ENCODE measurements around the gene SAMD4A.

DNA sequence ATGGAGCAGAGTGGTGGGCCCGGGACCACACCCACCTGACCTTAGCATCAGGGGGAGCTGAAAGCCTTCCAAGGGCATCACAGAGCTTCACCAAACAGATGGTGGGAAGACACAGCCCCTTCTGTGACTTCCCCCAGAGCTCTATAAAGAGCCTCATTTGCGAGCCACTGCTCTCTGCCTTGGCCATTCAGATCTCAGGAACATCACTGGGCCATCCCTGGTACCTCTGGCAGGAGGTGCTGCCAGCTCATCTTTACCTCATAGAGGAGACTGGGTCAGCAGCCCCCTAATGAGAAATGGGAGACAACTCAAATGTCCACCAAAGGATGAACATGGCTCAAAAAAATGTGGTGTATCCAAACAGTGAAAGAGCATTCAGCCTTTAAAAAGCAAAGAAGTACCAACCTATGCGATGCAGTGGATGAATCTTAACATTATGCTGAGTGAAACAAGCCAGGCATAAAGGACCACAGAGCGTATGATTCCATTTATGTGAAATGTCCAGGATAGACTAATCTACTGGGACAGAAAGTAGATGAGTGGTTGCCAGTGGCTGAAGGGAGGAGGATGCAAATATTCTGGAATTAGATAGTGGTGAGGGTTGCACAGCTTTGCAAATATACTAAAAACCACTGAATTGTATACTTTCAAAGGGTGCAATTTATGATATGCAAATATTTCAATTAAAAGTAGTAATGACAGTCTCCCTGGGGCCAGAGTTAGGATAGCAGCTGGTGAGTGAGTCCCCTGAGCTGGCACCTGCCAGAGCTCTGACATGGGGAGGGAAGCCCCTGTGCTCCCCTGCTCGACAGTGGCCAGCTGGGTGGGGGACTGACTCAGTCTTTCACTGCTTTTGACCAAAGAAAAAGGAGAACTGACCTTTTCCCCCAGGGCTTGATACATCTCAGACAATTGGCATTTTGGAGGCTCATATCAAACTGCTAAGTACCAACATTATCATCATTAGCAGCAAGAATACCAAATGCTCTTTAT lies 219.1 kb downstream of the SAMD4A start:
- TF ChIP-seq CTCF (IDR thresholded peaks at IDR 0.05) (no peak), POLR2A (IDR thresholded peaks at IDR 0.05) (no peak)
